B cell (primary cell): ENCODE measurements around the gene RAB5A. TPM values are rescaled to one million over a fixed set of nuclear protein-coding genes. Genes with fewer than 3 reads are reported as not detected.

ENCODE experiments used
- ATAC-seq: fragments of 200-7000 bp; cut with Tn5 transposase; one replicate; pipeline ENCODE4 v1.10.0; 2021; ENCODE audit warnings: low read depth, mild to moderate bottlenecking, moderate number of reproducible peaks, moderate library complexity
- CTCF ChIA-PET: fragments of 350-600 bp; sonication (Branson Sonifier 250); formaldehyde crosslinking; loops from one replicate; lab custom pipeline; 2021; ENCODE audit warnings: antibody characterized with exemption, inconsistent platforms; lab: Charles Lee
- POLR2A ChIA-PET: fragments of 350-600 bp; sonication (Branson Sonifier 250); formaldehyde crosslinking; loops from one replicate; lab custom pipeline; 2021; ENCODE audit warnings: antibody characterized with exemption; lab: Charles Lee
- DNase-seq: peaks from one replicate; pipeline ENCODE4 v3.0.0; 2013
- H2AFZ ChIP-seq: 2 replicates; pipeline ENCODE4 v1.6.1; 2012; ENCODE audit warnings: mild to moderate bottlenecking, low read depth, low read length; ENCODE audit not compliant: insufficient read depth, poor library complexity, severe bottlenecking
- H3K27ac ChIP-seq, 2 donors: 1 replicate in 1 of 2; 2 replicates in 1 of 2; pipeline ENCODE4 v1.5.1; 2012 to 2013; ENCODE audit warnings: low read length in 2 of 2, mild to moderate bottlenecking in 2 of 2, moderate library complexity in 1 of 2
- H3K27me3 ChIP-seq, 4 experiments: fragments of 200-600 bp in 1 of 4; sonication (generic) in 1 of 4; replicated peaks in 1 of 4; 1 replicate in 2 of 4; 2 replicates in 2 of 4; pipeline versions ENCODE4 v1.6.1 to v1.7.0; 2013 to 2016; ENCODE audit warnings: low read length in 3 of 4, mild to moderate bottlenecking in 2 of 4, mixed read lengths in 1 of 4, moderate library complexity in 1 of 4; ENCODE audit not compliant: insufficient read depth in 4 of 4, control insufficient read depth in 3 of 4; ENCODE audit errors: control extremely low read depth in 1 of 4
- H3K36me3 ChIP-seq, 2 experiments: replicated peaks in 1 of 2; 1 replicate in 1 of 2; 2 replicates in 1 of 2; pipeline versions ENCODE4 v1.6.1 to v1.7.1; 2013; ENCODE audit warnings: low read length in 1 of 2; ENCODE audit not compliant: insufficient read depth in 2 of 2, control insufficient read depth in 1 of 2; ENCODE audit errors: control extremely low read depth in 1 of 2, extremely low read depth in 1 of 2
- H3K4me1 ChIP-seq, 2 donors: fragments of 200-600 bp in 1 of 2; sonication (generic) in 1 of 2; 1 replicate in 1 of 2; 2 replicates in 1 of 2; pipeline versions ENCODE4 v1.5.1 to v1.6.1; 2013 to 2017; ENCODE audit warnings: low read length in 2 of 2; ENCODE audit not compliant: control insufficient read depth in 2 of 2, insufficient read depth in 2 of 2
- H3K4me2 ChIP-seq: replicated peaks from 2 replicates; pipeline ENCODE3; 2012; ENCODE audit warnings: mild to moderate bottlenecking, low read depth, low read length; ENCODE audit not compliant: poor library complexity, severe bottlenecking
- H3K4me3 ChIP-seq, 5 experiments: fragments of 200-600 bp in 1 of 5; sonication (generic) in 1 of 5; 1 replicate in 3 of 5; 2 replicates in 2 of 5; pipeline versions ENCODE4 v1.5.1 to v1.7.0; 2011 to 2016; ENCODE audit warnings: low read length in 4 of 5, mild to moderate bottlenecking in 4 of 5, low read depth in 2 of 5, control low read depth in 1 of 5, moderate library complexity in 1 of 5; ENCODE audit not compliant: insufficient read depth in 1 of 5; ENCODE audit errors: control extremely low read depth in 1 of 5, extremely low read depth in 1 of 5
- H3K79me2 ChIP-seq: fragments of 200-600 bp; sonication (generic); one replicate; pipeline ENCODE4 v1.6.0; 2016; ENCODE audit warnings: low read length; ENCODE audit not compliant: control insufficient read depth, insufficient read depth
- H3K9ac ChIP-seq: fragments of 200-600 bp; sonication (generic); 2 replicates; pipeline ENCODE4 v1.6.1; 2017; ENCODE audit warnings: mild to moderate bottlenecking, low read length, moderate library complexity
- H3K9me3 ChIP-seq, 3 donors: one replicate each; pipeline versions ENCODE4 v1.6.1 to v1.7.1; 2013; ENCODE audit warnings: low read length in 2 of 3; ENCODE audit not compliant: control insufficient read depth in 2 of 3, insufficient read depth in 1 of 3; ENCODE audit errors: control extremely low read depth in 1 of 3
- H4K20me1 ChIP-seq: 2 replicates; pipeline ENCODE4 v1.6.0; 2012; ENCODE audit warnings: mild to moderate bottlenecking, low read length; ENCODE audit not compliant: insufficient read depth, control insufficient read depth, poor library complexity, severe bottlenecking
- H3K27ac Mint-ChIP-seq: one replicate; pipeline ENCODE4 v1.8.0; 2021; ENCODE audit warnings: mixed read lengths
- H3K27me3 Mint-ChIP-seq: one replicate; pipeline ENCODE4 v1.8.0; 2021; ENCODE audit warnings: mixed read lengths
- H3K4me1 Mint-ChIP-seq: one replicate; pipeline ENCODE4 v1.8.0; 2021; ENCODE audit warnings: mixed read lengths
- H3K4me3 Mint-ChIP-seq: one replicate; pipeline ENCODE4 v1.8.0; 2021; ENCODE audit warnings: mixed read lengths
- H3K9me3 Mint-ChIP-seq: one replicate; pipeline ENCODE4 v1.8.0; 2022; ENCODE audit warnings: mixed read lengths; ENCODE audit not compliant: insufficient read depth
- CTCF ChIP-seq: fragments of 200-600 bp; IDR thresholded peaks from one replicate; pipeline ENCODE4 v1.8.0; 2022; ENCODE audit warnings: antibody characterized with exemption, mild to moderate bottlenecking
- EZH2 ChIP-seq: IDR thresholded peaks from 2 replicates; pipeline ENCODE4 v1.6.1; 2012; ENCODE audit warnings: borderline replicate concordance, low read depth, mild to moderate bottlenecking, moderate library complexity, low read length; ENCODE audit not compliant: insufficient read depth, poor library complexity, severe bottlenecking
- WGBS: methylation state at CpG from one replicate; pipeline ENCODE4 v1.1.5; 2013; ENCODE audit warnings: missing lambda C conversion rate; ENCODE audit not compliant: insufficient coverage; 5-methylcytosine and 5-hydroxymethylcytosine counted together
- intact Hi-C: fragments of 100-400 bp; cut with micrococcal nuclease; formaldehyde crosslinking; loops from one replicate; pipeline ENCODE4 v1.10.0; 2022
- polyA plus RNA-seq: library from polyadenylated mRNA; depleted of rRNA; stranded (reverse); fragments of >200 nt; gene quantifications from 2 replicates; pipeline ENCODE4 v1.2.3, GENCODE V29; 2012
- total RNA-seq, 2 donors: library from RNA; stranded (reverse); fragments of 120-200 nt in 1 of 2; gene quantifications; 1 replicate in 1 of 2; 2 replicates in 1 of 2; pipeline versions ENCODE4 v1.2.3 to v1.2.4, GENCODE V29; 2013 to 2022

The RAB5A gene
- total and polyA plus RNA-seq, 2 donors (not counting 1 experiment from before 2014, with no cell fraction given) = 21.7 to 59.4 TPM

GRCh38 chr3:20001932-20002331 lies 55.0 kb downstream of the RAB5A start:
- H3K36me3 ChIP-seq = no peaks in the 10 kb centered on the region
- ChIA-PET POLR2A (no interaction called here), CTCF (no interaction called here)
- no peak for TF ChIP-seq CTCF
- no peak for TF ChIP-seq EZH2
- H3K4me3 ChIP-seq = no peak overlapping the region
- H3K4me1 Mint-ChIP-seq = no peaks in the 10 kb centered on the region
- no peak overlapping the region for H3K4me3 Mint-ChIP-seq
- H3K27me3 Mint-ChIP-seq = no peaks in the 10 kb centered on the region
- no peaks in the 10 kb centered on the region for H3K4me1 ChIP-seq
- H3K27ac Mint-ChIP-seq = no peak overlapping the region
- H3K9me3 Mint-ChIP-seq = no peaks in the 10 kb centered on the region
- intact Hi-C loops = no loop called here
- no peaks in the 10 kb centered on the region for H4K20me1 ChIP-seq
- H2AFZ ChIP-seq = no peak overlapping the region
- WGBS = no CpG with 5 or more reads among the region's 3 CpGs
- no peaks in the 10 kb centered on the region for H3K27me3 ChIP-seq
- DNase-seq (no peak), ATAC-seq (no peak)
- no peak overlapping the region for H3K4me2 ChIP-seq
- no peak overlapping the region for H3K9ac ChIP-seq
- H3K9me3 ChIP-seq = peaks cover 0 to 3% (median 0%) of the 10 kb centered on the region in 3 donors
- no peaks in the 10 kb centered on the region for H3K79me2 ChIP-seq
- no peak overlapping the region for H3K27ac ChIP-seq

- Mint-ChIP-seq H3K9me3 (no peaks in the 10 kb centered on the region), H3K4me3 (no peak overlapping the region), H3K27ac (no peak overlapping the region), H3K27me3 (no peaks in the 10 kb centered on the region), H3K4me1 (no peaks in the 10 kb centered on the region)
- 97% methylated on average over 15 of the region's 20 CpGs for WGBS
- ChIA-PET POLR2A (no interaction called here), CTCF (no interaction called here)
- H3K79me2 ChIP-seq = no peaks in the 10 kb centered on the region
- ATAC-seq (no peak), DNase-seq (no peak)
- intact Hi-C loops = no loop called here
- H3K4me1 ChIP-seq = no peaks in the 10 kb centered on the region
- H3K27ac ChIP-seq = no peak overlapping the region
- H3K4me2 ChIP-seq = no peak overlapping the region
- no peak for TF ChIP-seq CTCF
- TF ChIP-seq EZH2 = no peak
- no peaks in the 10 kb centered on the region for H3K9me3 ChIP-seq
- H2AFZ ChIP-seq = no peak overlapping the region
- no peak overlapping the region for H3K4me3 ChIP-seq
- no peak overlapping the region for H3K9ac ChIP-seq
- H4K20me1 ChIP-seq = no peaks in the 10 kb centered on the region
- no peaks in the 10 kb centered on the region for H3K27me3 ChIP-seq
- H3K36me3 ChIP-seq = no peaks in the 10 kb centered on the region
Observed at GRCh38 chr3:20007960-20008359, 61.1 kb downstream of the RAB5A start.
